ENCODE results near the gene KATNB1.
A peak's percentile ranks its signal among the peaks of the same experiment; 100 is the strongest.

The KATNB1 gene, protein sequence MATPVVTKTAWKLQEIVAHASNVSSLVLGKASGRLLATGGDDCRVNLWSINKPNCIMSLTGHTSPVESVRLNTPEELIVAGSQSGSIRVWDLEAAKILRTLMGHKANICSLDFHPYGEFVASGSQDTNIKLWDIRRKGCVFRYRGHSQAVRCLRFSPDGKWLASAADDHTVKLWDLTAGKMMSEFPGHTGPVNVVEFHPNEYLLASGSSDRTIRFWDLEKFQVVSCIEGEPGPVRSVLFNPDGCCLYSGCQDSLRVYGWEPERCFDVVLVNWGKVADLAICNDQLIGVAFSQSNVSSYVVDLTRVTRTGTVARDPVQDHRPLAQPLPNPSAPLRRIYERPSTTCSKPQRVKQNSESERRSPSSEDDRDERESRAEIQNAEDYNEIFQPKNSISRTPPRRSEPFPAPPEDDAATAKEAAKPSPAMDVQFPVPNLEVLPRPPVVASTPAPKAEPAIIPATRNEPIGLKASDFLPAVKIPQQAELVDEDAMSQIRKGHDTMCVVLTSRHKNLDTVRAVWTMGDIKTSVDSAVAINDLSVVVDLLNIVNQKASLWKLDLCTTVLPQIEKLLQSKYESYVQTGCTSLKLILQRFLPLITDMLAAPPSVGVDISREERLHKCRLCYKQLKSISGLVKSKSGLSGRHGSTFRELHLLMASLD

DNA sequence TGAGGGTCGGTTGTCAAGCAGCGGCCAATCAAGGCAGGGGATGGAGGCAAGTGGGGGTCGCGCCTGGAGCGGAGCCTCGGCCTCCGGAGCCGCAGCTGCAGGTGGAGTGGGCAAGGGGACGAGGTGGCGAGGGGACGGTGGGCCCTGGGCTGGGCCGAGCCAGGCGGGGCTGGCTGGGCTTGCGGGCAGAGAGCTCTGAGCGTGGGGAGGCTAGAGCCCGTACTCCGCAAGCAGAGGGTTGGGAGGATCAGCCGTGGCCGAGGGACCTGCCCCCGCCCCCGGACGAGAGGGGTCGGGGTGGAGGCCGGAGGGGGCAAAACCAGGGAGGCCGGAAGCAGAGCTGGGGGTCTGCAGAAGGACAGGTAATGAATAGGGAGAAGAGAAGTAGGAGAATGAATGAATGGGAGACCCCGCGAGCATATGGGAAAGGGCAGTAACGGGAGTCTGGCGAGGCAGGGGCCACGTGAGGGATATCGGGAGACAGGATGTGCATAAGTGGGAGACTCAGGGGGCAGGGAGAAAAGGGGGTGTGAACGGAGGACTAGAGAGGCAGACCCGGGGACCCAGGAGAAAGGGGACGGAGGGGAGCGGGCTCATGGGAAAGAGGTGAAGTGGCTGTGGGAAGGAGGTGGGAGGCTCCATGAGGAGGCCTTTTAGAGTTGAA is at the start of gene KATNB1:
TSS of gene KATNB1 (plus strand) at position 16 of the 664 bp plus-strand sequence. CDS start 1,474 bp downstream, outside the sequence.
- FAIRE-seq (peak; percentile 39), DNase-seq (ENCODE audit: insufficient read length, low spot score) (no peak)

DNA sequence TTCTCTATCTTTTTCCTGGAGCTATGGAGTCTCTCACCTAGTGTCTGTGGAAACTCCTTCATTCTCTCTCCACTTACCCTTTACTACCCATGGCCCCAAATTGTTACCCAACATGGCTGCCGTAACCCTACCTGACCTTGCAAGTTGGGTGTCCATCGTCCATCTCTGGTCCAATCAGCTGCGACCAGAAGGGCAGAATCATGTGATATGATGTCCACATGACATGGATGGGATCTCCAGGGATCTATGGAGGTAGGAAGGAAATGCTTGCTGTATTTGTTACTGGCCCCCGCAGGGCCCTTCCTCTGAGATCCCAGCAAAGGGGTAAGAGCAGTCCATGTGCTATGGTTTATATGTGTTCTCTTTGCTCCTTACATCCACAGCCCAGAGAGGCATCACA is 49.0 kb upstream of the KATNB1 start:
- FAIRE-seq (no peak), DNase-seq (ENCODE audit: insufficient read length, low spot score) (no peak)

DNA sequence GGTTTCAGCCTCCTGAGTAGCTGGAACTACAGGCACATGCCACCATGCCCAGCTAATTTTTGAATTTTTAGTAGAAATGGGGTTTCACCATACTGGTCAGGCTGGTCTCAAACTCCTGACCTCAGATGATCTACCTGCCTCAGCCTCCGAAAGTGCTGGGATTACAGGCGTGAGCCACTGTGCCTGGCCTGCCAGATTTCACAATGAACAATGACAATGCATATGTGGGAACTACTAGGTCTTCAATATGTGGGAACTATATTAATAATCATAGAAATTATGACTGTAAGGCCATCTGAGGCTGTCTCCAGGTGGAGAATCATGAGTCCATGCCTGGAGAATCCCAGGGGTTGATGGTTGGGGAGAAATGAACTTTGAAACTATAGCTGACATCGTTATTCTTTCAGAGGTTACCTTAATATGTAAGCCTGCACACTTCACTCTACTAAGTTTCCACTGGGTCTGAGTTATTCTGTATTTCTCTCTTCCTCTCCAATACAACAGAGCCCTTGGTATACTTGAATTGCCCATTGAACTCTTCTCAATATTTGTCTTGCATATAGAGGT is 48.1 kb upstream of the KATNB1 start:
- DNase-seq (ENCODE audit: insufficient read length, low spot score), result no peak
- FAIRE-seq, result no peak

DNA sequence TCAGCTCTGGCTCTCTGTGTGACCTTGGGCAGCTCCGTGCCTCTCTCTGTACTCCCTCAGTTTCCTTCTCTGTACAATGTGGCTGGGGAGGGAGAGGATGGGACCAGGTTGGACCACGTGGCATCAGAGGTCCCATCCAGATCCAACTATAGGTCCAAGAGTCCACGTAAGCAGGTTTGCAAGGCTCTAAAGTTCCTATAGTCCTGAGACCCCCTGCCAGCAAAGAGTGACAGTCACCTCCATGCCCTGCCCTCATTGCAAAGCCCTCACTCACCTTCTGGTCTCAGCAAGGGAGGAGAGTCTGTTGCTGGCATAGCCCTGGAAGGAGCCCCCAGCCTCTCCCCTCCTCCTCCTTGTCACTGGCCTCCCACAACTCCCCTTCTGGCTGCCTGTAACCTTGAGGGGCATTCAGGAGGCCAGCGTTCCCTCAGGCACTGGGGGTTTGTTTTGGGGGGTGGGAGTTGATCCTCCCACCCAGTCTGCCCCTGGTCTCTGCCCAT is 47.0 kb upstream of the KATNB1 start:
- DNase-seq (ENCODE audit: insufficient read length, low spot score), result no peak
- no peak for FAIRE-seq

DNA sequence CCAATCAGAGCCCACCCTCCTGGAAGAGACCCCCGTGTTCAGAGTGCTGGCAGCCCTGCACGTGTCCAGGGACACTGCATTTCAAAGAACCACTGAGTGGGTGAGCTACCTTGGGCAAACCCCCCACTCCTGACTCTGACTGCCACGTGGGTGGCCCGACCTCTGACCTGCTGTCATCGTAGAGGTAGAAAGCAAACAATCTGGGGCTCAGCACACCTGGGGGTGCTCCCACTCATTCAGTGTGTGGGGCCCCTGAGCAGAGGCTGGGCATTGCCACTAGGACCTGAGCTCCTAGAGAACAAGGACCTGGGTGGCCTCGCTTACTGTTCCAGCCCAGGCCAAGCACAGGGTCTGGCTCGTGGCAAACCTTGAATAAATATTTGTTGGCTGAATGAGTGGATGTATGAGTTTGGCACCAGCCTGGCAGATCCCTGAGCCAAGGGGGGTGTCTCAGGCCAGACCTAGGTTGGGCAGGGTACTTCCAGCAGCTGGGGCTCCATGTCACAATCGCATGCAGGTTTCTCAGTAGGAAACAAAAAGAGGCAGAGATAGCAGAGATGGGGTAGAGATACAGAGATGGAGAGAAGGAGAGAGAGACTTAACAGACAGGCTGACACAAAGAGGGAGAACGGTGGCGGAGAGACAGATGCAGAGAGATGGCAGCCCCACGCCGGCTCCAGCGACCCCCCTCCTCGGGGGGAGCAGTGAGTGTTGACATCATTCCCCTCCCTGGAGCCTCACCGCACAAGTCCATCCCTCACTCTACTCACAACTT is 46.4 kb upstream of the KATNB1 start:
- DNase-seq (ENCODE audit: insufficient read length, low spot score) (no peak), FAIRE-seq (no peak)

DNA sequence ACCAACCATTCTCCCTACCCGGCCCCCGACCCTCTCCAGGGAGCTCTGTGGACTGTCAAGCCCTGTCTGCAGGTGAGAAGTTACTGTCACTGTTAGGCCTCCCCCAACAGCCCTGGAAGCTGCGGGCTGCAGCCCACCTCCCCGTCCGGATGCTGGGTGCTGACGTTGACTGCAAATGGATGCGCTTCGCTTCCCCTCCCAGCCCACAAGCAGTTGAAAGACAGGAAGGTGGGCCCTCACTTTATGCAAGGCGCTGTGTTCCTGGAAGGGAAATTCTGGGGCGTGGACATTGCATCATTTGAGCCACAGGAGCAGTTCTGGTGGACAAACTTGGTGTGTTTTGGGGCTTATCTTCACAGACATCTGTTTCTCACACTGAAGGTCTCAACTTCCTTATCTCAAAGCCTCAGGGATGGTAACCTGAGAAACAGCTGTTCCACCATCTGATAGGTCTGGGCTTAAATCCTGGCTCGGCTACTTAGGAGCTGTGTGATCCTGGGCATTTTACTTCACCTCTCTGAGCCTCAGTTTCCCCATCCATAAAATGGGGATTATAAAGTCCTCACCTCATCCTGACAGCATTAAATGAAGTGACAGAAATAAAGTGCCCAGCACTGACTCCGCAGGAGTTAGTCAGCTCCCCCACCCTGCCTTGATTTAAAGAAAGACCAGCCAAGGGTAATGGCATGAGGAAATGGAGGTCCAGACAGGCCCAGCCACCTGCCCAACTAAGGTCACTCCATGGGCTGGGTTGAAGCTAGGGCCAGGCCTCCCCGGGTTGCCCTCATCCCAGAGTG is 45.6 kb upstream of the KATNB1 start:
- DNase-seq (ENCODE audit: insufficient read length, low spot score) (peak; percentile 46), FAIRE-seq (peak; percentile 87)

DNA sequence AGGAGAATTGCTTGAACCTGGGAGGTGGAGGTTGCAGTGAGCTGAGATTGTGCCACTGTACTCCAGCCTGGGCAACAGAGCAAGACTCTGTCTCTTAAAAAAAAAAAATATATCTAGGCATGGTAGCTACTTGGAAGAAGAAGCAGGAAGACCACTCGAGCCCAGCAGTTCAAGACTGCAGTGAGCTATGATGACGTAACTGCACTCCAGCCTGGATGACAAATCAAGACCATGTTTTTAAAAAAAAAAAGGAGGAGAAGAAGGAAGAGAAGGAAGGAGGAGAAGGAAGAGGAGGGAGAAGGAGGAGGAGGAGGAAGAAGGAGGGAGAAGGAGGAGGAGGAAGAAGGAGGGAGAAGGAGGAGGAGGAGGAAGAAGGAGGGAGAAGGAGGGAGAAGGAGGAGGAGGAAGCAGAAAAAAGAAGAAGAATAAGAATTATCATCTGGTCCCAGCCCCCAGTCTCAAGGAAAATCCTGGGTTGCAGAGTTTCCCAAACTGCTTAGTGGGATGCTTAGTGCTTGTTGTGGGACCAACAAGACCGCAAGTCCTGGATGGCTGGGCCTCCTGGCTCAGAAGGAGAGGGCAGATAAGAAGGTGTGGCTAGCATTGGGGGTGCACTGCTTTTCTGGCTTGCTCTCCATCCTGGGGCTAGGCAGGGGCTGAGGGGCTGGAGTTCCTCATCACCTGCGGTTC is 44.6 kb upstream of the KATNB1 start:
- DNase-seq (ENCODE audit: insufficient read length, low spot score) (no peak), FAIRE-seq (no peak)

DNA sequence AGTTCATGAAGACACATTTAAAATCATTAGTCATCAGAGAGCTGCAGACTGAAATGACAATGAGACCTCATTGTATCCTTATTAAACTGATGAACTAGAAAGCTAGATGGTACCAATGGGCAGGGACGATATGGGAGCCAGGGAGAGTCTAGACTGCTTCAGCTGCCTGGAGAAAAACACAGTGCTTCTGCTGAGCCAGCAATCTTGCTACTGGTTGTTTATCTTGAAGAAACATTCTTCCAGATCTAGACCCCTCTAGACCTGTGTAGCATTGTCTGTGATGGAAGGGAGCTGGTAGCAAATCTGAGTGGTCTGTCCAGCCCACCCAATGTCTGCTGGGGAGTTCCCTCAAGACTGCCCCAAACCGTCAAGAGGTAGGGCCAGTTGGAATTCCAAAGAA is 42.9 kb upstream of the KATNB1 start:
- FAIRE-seq (no peak), DNase-seq (ENCODE audit: insufficient read length, low spot score) (no peak)

DNA sequence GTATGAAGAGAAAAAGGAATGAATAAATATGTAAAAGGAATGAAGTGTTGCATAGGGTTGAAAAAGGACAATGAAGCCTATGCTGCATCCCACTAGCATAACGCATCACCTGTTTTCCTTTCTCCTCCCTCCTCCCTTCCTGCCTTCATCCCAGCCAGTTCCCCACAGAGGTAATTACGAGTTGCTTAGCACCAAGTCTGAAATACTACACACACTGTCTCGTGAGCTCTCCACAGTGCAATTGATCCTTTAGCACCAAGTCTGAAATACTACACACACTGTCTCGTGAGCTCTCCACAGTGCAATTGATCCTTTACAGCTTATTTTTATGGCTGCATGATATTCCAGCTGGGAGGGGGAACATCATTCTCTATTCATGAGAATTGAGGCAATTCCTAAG is 42.0 kb upstream of the KATNB1 start:
- DNase-seq (ENCODE audit: insufficient read length, low spot score), result no peak
- no peak for FAIRE-seq

DNA sequence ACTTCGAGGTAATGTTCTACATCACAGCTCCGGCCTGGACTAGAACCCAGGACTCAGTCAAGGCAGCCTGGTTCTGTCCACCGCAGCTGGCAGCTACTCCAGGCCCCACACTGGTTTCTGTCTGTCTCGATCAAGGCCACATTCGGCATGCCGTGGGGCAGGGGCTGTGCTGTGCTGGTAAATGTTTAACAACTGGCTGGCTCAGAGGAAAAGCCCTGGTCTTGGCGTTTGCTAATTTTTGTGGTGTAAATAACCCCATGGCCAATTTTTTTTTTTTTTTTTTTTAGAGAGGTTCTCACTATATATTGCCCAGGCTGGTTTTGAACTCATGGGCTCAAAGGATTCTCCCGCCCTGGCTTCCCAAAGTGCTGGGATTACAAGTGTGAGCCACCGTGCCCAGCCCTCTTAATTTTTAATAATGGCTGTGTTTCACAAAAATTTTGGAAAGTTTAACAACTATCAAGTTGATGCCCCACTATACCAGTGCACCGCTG is 41.3 kb upstream of the KATNB1 start:
- DNase-seq (ENCODE audit: insufficient read length, low spot score) (no peak), FAIRE-seq (no peak)

DNA sequence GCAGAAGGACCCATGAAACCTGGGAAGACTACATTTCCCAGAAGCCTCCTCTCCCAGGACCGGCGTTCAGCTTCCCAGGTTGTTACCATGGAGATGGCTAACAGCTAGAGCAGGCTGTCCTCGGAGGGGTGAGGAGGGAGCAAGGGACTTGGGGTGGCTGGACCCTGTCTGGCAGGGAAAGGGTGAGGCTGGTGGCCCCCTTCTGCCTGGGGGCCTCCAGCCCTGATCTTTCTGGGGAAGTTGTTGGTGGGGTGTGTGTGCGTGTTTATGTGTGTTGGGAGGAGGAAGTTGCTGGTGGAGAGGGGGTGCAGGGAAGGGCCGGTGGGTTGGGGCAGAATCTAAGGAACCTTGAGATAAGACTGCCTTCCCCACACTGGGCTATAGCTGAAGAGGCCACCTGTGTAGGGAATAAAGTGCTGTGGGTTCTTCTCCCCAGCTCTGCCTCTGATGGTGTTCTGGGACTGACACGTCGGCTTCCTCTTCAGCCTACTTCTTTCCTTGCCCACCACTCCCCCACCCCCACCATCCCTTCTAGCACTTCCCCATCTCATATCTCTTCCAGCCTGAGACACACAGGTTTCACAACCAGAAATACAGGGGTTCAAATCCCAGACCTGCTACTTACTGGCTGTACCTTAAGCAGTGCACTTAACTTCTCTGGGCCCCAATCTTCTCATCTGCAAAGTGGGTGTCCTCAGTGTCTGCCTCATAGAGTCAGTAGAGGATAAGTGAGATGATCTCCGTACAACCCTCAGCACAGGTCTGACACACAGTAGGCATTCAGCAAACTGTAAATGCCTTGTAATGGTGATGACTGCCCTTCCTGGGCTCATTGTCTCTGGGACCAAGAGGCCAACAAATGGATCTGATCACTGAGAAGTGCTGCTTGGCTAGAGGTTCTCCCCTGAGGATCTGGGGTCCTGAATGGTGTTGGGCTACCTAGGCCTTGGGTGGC is 40.6 kb upstream of the KATNB1 start, which contains the start of gene DRC7:
TSS of gene DRC7 (plus strand) at position 82 of the 955 bp plus-strand sequence. CDS start 3,144 bp downstream, outside the sequence.
- DNase-seq (ENCODE audit: insufficient read length, low spot score), result peak; percentile 52
- FAIRE-seq, result no peak

DNA sequence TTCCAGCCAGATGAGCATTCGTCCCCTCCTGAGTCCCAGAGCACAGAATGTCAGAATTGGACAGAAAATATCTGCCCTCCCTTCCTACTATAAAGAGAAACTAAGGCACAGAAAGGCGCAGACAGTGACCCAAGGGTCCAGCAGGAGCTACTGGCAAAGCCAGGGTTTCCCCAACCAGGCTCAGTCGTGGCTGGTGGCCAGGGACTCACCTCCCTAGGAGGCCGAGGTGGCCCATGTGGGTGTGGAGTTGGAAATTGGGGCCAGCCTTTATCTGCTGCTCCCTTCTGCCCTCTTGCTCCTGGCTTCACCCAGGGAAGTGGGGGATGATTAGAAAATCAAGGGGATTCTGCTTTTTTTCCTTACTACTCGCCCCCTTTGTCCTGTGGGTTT is 39.9 kb upstream of the KATNB1 start:
- FAIRE-seq (no peak), DNase-seq (ENCODE audit: insufficient read length, low spot score) (no peak)

DNA sequence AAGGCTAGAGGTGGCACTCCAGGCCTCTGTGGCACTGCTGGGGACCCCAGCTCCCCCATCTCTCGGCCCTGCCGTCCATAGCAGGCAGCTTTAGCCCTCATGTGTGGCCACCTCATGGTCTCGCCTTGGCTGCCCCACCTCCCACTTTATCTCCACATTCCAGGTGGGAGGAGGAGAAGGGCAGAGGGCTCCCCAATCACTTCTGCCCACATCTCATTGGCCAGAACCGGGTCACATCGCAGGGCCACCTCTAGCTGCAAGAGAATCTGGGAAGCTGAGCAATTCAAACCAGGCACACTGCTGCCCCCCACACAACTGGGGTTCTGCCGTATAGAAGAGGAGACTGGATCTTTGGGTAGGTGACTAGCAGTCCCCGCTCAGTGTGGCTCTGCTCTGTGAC is 39.3 kb upstream of the KATNB1 start:
- DNase-seq (ENCODE audit: insufficient read length, low spot score) (no peak), FAIRE-seq (no peak)

DNA sequence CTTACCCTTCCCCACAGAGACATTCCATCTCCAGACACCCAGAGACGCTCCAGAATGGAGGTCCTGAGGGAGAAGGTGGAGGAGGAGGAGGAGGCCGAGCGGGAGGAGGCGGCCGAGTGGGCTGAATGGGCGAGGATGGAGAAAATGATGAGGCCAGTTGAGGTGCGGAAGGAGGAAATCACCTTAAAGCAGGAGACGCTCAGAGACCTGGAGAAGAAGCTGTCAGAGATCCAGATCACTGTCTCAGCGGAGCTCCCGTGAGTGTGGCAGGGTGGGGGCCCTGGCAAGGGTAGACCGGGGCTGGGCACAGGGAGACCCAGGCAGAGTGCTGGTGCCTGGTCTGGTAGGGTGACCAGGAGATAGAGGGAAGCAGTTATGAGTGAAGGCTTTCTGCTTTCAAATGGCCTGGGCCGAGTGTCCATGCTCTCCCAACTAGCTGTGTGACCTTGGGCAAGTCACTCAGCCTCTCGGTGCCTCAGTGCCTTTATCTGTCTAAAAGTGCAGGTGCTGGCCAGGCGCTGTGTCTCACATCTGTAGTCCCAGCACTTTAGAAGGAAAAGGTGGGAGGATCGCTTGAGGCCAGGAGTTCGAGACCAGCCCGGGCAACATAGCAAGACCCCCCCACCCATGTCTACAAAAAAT is 37.6 kb upstream of the KATNB1 start:
- no peak for DNase-seq (ENCODE audit: insufficient read length, low spot score)

DNA sequence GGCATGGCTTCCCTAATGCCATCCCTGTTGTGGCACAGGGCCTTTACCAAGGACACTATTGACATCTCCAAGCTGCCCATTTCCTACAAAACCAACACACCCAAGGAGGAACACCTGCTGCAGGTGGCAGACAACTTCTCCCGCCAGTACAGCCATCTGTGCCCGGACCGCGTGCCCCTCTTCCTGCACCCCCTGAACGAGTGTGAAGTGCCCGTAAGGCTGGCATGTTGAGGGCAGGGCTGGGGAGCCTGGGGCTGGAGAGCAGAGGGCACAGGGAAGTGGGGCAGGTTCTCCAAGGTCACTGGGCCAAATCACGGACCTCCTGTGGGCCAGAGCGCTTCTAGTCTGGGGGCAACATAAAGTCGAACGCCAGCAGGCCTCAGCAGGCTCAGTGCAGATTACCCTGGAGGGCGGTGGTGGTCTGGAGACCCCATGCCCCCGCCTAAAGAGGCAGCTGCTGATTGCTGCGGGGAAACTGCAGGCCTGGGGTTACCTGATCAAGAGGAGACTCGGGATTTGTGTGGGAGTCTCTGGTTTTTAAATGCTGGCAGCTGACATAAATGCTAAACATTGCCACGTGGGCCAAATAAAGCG is 36.7 kb upstream of the KATNB1 start:
- DNase-seq (ENCODE audit: insufficient read length, low spot score) (no peak), FAIRE-seq (no peak)

More for the DNA sequence above, 37.6 kb upstream of the KATNB1 start:
- no peak for FAIRE-seq

DNA sequence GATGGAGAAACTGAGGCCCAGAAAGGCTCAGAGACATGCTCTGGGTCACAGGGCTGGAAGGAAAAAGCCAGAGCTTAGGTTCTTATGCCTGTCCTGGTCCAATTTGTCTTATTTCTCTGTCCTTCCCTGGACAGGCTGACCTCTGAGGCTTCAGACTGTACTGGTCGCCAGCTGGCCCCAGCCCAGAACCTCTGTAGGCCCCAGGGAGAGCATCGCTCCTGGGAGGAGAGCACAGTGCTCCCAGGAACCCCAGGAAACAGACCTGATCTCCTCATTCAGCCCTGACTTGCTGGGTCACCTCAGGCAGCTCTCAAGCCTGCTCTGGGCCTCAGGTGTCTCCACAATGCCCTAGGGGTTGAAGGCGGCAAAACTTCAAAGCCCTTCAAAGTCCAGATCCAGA is 36.1 kb upstream of the KATNB1 start:
- DNase-seq (ENCODE audit: insufficient read length, low spot score) (no peak), FAIRE-seq (no peak)

DNA sequence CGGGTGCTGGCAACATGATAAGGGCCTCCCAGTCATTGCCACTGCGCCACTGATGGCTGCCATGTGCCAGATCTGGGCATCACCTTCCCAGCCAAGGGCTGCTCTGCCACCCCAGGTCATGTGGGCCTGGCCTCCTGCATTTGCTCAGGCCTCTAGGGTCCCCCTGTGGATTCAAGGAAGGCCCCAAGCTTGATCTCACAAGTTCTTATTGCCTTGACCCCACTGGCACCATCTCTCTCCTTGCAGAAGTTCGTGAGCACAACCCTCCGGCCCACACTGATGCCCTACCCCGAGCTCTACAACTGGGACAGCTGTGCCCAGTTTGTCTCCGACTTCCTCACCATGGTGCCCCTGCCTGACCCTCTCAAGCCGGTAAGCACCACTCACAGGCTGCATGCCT is 35.7 kb upstream of the KATNB1 start:
- DNase-seq (ENCODE audit: insufficient read length, low spot score), result no peak
- FAIRE-seq, result no peak

Data from GM19239 (cell line).